ENCODE measurements around the gene CDKN2B. TPM values are rescaled to one million over a fixed set of nuclear protein-coding genes. Genes with fewer than 3 reads are reported as not detected.
A peak's percentile ranks its signal among the peaks of the same experiment; 100 is the strongest.

The CDKN2B gene
- total and polyA plus RNA-seq, 2 of the 13 experiments (the other 11 are each of a cell fraction or from before 2014, with no cell fraction given): 1.4 to 1.5 TPM

- TF ChIP-seq ATF5 (CRISPR knock-in tag; IDR thresholded peaks at IDR 0.05; ENCODE audit: low read depth) (no peak), GMEB1 (CRISPR knock-in tag; IDR thresholded peaks at IDR 0.05; ENCODE audit: borderline replicate concordance) (no peak), GABPB1 (CRISPR knock-in tag; IDR thresholded peaks at IDR 0.05) (peak; percentile 74; the same call in 1 of the 2 replicates), REL (CRISPR knock-in tag; conservative IDR thresholded peaks at IDR 0.05) (0 out of 2 replicates have a peak, but pooled peaks have one; percentile 25), SIX4 (CRISPR knock-in tag; IDR thresholded peaks at IDR 0.05) (no peak), ZNF33B (CRISPR knock-in tag; IDR thresholded peaks at IDR 0.05) (no peak), TSC22D2 (CRISPR knock-in tag; IDR thresholded peaks at IDR 0.05; ENCODE audit: borderline replicate concordance) (no peak), MBD4 (IDR thresholded peaks at IDR 0.05; ENCODE audit: borderline replicate concordance, low read length) (no peak), CSRNP1 (CRISPR knock-in tag; IDR thresholded peaks at IDR 0.05) (0 out of 2 replicates have a peak, but pooled peaks have one; percentile 53), HOXA7 (CRISPR knock-in tag; IDR thresholded peaks at IDR 0.05) (no peak), ZBTB7A (CRISPR knock-in tag; IDR thresholded peaks at IDR 0.05) (0 out of 2 replicates have a peak, but pooled peaks have one; percentile 40), ZNF274 (CRISPR knock-in tag; IDR thresholded peaks at IDR 0.05) (0 out of 2 replicates have a peak, but pooled peaks have one; percentile 21), ZNF547 (CRISPR knock-in tag; IDR thresholded peaks at IDR 0.05) (peak; percentile 61), SMAD9 (CRISPR knock-in tag; IDR thresholded peaks at IDR 0.05) (no peak), GZF1 (CRISPR knock-in tag; IDR thresholded peaks at IDR 0.05) (0 out of 2 replicates have a peak, but pooled peaks have one; percentile 23), ZNF10 (CRISPR knock-in tag; IDR thresholded peaks at IDR 0.05; ENCODE audit: borderline replicate concordance, low read depth) (no peak), BCL3 (CRISPR knock-in tag; IDR thresholded peaks at IDR 0.05) (0 out of 2 replicates have a peak, but pooled peaks have one; percentile 33)
- TF ChIP-seq, protein P1, sequence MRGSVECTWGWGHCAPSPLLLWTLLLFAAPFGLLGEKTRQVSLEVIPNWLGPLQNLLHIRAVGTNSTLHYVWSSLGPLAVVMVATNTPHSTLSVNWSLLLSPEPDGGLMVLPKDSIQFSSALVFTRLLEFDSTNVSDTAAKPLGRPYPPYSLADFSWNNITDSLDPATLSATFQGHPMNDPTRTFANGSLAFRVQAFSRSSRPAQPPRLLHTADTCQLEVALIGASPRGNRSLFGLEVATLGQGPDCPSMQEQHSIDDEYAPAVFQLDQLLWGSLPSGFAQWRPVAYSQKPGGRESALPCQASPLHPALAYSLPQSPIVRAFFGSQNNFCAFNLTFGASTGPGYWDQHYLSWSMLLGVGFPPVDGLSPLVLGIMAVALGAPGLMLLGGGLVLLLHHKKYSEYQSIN (CRISPR knock-in tag; IDR thresholded peaks at IDR 0.05; ENCODE audit: borderline replicate concordance): no peak
- TF ChIP-seq, protein P2, sequence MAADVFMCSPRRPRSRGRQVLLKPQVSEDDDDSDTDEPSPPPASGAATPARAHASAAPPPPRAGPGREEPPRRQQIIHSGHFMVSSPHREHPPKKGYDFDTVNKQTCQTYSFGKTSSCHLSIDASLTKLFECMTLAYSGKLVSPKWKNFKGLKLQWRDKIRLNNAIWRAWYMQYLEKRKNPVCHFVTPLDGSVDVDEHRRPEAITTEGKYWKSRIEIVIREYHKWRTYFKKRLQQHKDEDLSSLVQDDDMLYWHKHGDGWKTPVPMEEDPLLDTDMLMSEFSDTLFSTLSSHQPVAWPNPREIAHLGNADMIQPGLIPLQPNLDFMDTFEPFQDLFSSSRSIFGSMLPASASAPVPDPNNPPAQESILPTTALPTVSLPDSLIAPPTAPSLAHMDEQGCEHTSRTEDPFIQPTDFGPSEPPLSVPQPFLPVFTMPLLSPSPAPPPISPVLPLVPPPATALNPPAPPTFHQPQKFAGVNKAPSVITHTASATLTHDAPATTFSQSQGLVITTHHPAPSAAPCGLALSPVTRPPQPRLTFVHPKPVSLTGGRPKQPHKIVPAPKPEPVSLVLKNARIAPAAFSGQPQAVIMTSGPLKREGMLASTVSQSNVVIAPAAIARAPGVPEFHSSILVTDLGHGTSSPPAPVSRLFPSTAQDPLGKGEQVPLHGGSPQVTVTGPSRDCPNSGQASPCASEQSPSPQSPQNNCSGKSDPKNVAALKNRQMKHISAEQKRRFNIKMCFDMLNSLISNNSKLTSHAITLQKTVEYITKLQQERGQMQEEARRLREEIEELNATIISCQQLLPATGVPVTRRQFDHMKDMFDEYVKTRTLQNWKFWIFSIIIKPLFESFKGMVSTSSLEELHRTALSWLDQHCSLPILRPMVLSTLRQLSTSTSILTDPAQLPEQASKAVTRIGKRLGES (CRISPR knock-in tag; IDR thresholded peaks at IDR 0.05; ENCODE audit: borderline replicate concordance): no peak
These were observed 34.2 kb downstream of the CDKN2B start (continued) for GRCh38 chr9:21974722-21975409.
